ES-I3 (cell line): ENCODE data around the gene GAS6.

Experiments
- H3K36me3 ChIP-seq: 2 replicates; pipeline ENCODE4 v1.6.1; 2013; ENCODE audit warnings: mild to moderate bottlenecking, low read length, control low read depth, moderate library complexity; ENCODE audit not compliant: insufficient read depth
- H3K4me1 ChIP-seq: 2 replicates; pipeline ENCODE4 v1.6.1; 2013; ENCODE audit warnings: mild to moderate bottlenecking, control low read depth, low read length; ENCODE audit not compliant: insufficient read depth
- H3K9ac ChIP-seq: 2 replicates; pipeline ENCODE4 v1.6.1; 2013; ENCODE audit warnings: low read depth, mild to moderate bottlenecking, low read length, moderate library complexity
- H3K9me3 ChIP-seq: 2 replicates; pipeline ENCODE4 v1.6.1; 2013; ENCODE audit warnings: mild to moderate bottlenecking, low read length, moderate library complexity; ENCODE audit not compliant: control insufficient read depth, insufficient read depth

GAS6 gene

DNA sequence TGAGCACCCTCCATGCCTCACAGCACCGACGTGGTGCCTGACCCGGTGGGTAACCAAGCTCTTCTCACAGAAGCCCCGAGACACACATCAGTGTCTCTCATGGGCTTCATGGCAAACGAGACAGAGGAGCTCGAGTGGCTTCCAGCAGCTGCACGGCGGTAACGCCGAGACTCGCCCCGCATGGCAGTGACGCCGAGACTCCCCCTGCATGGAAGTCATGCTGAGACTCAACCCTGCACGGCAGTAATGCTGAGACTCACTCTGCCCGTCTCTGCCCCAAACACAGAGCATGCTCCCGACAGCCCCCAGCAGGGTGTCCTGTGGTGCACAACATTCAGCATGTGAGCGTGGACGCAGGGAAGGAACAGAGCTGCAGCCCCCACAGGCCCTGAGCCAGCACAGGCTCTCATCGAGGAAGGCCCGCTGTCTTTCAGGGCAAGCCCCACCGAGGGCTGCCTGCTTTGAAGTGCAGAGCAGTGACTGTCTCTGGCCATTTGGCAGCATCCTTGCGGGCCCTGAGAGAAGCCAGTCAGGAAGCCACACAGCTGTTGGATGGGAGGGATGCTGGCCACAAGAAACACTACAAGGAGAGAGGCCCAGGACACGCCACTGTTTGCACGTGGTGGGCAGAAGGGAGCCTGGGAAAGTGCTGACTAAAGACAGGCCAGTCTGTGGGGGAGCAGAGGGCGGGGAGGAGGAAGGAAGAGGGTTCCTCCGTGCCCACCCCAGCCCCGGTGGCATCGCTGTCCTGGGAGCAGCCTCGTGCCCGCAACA is 9.5 kb downstream of the GAS6 start:
- Histone ChIP-seq H3K4me1 (peaks cover 9% of the 10 kb centered on the region; the same call in 1 of the 2 replicates), H3K36me3 (no peaks in the 10 kb centered on the region), H3K9ac (no peak overlapping the region), H3K9me3 (no peaks in the 10 kb centered on the region)

GRCh38 chr13:113853518-113854237 is 10.2 kb downstream of the GAS6 start:
- no peaks in the 10 kb centered on the region for H3K9me3 ChIP-seq
- no peak overlapping the region for H3K9ac ChIP-seq
- H3K36me3 ChIP-seq: no peaks in the 10 kb centered on the region
- H3K4me1 ChIP-seq: peaks cover 11% of the 10 kb centered on the region

DNA sequence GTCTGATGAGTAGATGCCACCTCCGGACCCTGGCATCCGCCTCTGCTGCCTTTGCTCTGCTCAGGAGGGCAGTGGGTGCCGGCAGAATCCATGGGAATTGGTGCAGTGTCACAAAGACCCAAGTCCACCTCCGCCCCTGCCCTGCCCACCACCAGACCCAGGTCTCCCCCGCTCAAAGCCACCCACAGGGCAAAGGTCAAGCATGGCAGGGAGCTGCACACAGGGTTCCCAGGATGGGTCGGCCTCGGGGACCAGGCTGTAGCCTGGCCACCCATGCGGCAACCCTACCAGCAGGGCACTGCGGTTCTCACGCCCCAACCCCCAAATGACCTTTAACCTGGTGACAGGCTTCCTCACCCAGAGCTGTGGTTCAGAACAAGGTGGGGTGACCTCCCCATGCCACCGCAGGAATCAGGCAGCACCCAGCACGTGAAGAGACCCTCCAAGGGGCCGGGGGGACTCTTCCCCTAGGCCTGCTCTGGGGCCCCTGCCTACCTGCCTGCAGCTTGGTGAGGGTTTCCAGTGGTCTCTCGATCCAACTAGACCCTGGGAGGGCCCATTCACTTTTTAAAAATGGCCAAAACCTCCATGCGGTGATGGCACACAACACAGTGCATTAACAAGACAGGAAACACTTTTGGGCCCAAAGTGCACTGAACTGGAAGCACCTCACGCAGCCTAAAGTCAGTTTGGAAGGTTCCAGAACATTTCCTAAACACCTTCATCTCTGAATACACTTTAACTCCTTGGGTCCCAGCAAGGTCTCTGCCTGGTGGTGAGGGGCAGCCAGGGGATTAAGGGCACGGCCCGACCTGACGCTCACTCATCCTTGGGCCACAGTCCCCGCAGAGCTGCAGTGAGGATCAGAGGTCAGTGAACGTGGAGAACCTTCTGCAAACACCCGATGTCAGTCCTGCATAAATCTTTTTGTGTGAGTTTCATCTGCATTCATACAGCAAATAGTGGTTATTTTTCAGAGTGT is 11.0 kb downstream of the GAS6 start:
- H3K4me1 ChIP-seq: peaks cover 7% of the 10 kb centered on the region
- no peak overlapping the region for H3K9ac ChIP-seq
- H3K9me3 ChIP-seq: no peaks in the 10 kb centered on the region
- H3K36me3 ChIP-seq: no peaks in the 10 kb centered on the region

DNA sequence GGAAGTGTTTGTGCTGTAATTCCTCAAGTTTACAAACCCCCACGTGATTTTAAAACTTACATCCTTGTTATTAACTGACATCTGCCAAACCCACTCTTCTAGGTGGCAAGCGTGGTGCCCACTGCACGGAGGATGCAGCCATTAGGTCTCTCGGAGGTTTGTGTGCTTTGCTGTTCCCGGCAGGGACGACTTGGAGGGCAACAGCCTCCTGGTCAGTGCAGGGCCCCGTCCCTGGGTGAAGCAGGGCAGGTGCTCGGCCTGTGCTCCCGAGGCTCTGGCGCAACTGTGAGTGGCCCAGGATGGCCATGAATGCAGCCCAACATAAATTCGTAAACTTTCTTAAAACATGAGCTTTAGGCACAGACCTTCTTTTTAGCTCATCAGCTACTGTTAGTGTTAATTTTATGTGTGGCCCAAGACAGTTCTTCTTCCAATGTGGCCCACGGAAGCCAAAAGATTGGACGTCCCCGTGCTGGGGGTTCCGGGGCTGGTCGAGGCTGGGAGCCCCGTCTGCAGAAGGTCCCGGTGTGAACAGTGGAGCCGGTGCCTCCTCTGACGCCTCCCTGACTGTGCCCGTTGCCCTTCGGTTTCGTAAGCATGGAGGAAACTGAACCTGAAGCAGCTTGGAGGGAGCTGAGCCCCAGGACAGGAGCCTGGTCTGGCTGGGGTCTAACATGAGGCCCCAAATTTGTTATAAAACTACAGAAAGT is 11.9 kb downstream of the GAS6 start:
- no peaks in the 10 kb centered on the region for H3K36me3 ChIP-seq

DNA sequence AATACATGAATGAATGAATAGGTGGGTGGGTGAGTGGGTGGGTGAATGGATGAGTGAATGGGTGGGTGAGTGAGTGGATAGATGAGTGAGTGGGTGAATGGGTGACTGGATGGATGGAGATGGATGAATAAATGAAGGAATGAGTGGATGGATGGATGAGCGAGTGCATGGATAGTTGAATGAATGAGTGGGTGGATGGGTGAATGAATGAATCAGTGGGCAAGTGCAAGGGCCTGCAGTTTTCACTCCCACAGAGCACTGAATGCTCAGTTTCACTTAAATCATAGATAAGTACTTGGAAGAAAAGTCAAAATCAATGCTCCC is 12.4 kb downstream of the GAS6 start:
- H3K9ac ChIP-seq: no peak overlapping the region

More for the DNA sequence above, 11.9 kb downstream of the GAS6 start:
- no peaks in the 10 kb centered on the region for H3K9me3 ChIP-seq
- H3K4me1 ChIP-seq: peaks cover 7% of the 10 kb centered on the region
- H3K9ac ChIP-seq: no peak overlapping the region

DNA sequence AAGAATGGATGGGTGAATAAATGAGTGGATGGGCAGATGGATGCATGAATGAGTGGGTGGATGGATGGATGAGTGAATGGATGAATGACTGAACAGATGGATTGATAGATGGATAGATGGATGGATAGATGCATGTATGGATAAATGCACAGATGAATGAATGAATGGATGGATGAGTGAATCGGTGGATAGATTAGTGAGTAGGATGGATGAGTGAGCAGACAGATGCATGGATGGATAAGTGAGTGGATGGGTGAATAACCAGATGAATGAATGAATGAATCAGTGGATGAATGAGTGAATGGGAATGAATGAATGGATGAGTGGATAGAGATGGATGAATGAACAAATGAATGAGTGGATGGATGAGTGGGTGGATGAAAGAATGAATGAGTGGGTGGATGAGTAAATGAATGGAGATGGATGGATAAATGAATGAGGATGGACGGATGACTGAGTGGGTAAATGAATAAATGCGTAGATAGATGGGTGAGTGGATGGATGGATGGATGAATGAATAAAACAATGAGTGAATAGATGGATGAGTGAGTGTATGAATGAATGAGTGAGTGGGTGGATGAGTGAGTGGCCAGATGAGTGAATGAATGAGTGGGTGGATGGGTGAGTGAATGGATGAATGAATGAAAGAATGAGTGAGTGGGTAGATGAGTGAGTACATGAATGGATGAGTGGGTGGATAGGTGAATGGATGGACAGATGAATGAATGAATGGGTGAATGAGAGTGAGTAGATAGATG is 13.0 kb downstream of the GAS6 start:
- Histone ChIP-seq H3K9me3 (no peaks in the 10 kb centered on the region), H3K36me3 (no peaks in the 10 kb centered on the region), H3K4me1 (peaks cover 7% of the 10 kb centered on the region)

More for the DNA sequence above, 12.4 kb downstream of the GAS6 start:
- H3K4me1 ChIP-seq: peaks cover 7% of the 10 kb centered on the region
- no peaks in the 10 kb centered on the region for H3K36me3 ChIP-seq
- no peaks in the 10 kb centered on the region for H3K9me3 ChIP-seq

GRCh38 chr13:113849981-113850721 is 13.7 kb downstream of the GAS6 start:
- Histone ChIP-seq H3K9me3 (no peaks in the 10 kb centered on the region), H3K36me3 (no peaks in the 10 kb centered on the region), H3K9ac (no peak overlapping the region), H3K4me1 (peaks cover 7% of the 10 kb centered on the region)

More for the DNA sequence above, 13.0 kb downstream of the GAS6 start:
- no peak overlapping the region for H3K9ac ChIP-seq

DNA sequence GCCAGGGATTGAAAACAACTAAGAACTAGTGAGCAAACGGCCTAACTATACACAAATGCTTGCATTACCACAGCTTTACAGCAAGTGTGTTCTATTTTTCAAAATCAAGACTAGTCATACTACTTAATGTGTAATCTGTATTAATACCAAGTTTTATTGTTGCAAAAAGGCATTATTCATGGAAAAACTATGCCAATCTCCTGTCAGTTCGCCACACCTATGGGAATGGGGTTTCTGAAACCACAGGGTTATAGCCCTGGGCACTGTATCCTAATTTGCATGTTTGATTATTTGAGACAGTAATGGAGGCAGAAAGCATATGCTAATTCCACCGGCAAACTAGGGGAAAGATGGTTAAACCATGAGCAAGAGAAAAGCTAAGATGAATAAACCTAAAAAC is 14.3 kb downstream of the GAS6 start:
- Histone ChIP-seq H3K9me3 (no peaks in the 10 kb centered on the region), H3K9ac (no peak overlapping the region), H3K36me3 (no peaks in the 10 kb centered on the region), H3K4me1 (peaks cover 7% of the 10 kb centered on the region)

- no peak overlapping the region for H3K9ac ChIP-seq
- H3K36me3 ChIP-seq: no peaks in the 10 kb centered on the region
- no peaks in the 10 kb centered on the region for H3K9me3 ChIP-seq
- peaks cover 7% of the 10 kb centered on the region for H3K4me1 ChIP-seq
Observed at GRCh38 chr13:113848431-113849260, 15.2 kb downstream of the GAS6 start.

GRCh38 chr13:113848020-113848419 is 15.9 kb downstream of the GAS6 start:
- H3K36me3 ChIP-seq: no peaks in the 10 kb centered on the region
- no peaks in the 10 kb centered on the region for H3K9me3 ChIP-seq
- H3K4me1 ChIP-seq: peaks cover 7% of the 10 kb centered on the region

DNA sequence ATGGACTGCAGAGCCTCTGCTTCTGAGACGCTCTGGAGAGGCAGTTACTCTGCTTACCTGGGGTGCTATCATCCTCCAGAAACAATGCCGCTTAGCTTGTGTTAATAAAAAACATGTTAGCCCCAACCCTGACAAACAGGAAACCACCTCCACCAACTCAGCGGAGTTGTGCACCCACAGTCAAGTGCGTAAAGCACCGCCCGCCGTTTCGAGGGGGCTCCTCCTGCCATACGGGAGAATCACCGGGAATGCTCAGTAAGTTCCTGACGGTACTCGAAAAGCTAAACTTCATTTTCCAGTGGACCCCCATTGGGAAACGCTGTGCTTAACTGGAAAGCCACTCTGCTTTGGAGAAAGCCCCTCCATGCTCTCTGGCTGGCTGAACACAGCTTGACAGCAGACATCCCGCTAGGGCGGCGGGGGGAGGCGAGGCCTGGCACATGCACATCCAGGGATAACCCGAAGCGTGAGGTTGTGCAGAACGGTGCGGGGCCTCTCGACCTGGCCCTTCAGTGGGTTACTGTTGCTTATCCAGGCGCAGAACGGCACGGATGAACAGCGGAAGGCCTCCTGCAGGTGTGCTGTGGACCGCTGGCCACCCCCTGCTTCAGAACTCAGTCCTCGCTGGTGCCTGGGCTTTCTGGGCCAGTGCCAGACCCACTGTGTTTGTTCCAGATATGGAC is 17.1 kb downstream of the GAS6 start:
- Histone ChIP-seq H3K9me3 (no peaks in the 10 kb centered on the region), H3K36me3 (no peaks in the 10 kb centered on the region), H3K9ac (no peak overlapping the region), H3K4me1 (peaks cover 7% of the 10 kb centered on the region)

More at GRCh38 chr13:113848020-113848419, 15.9 kb downstream of the GAS6 start:
- H3K9ac ChIP-seq: no peak overlapping the region
